ENCODE results near the gene PLCB3.

PLCB3 gene

GRCh38 chr11:64290352-64291261 is 39.3 kb downstream of the PLCB3 start:
- DNase-seq, result no peak

- DNase-seq, result no peak
Observed at GRCh38 chr11:64291262-64291751, 40.0 kb downstream of the PLCB3 start, which contains the start of gene KCNK4. Gene KCNK4 (plus strand): TSS chr11:64291302. CDS start chr11:64293019, 1,717 bp downstream.

GRCh38 chr11:64291752-64292459 is 40.6 kb downstream of the PLCB3 start:
- no peak for DNase-seq

GRCh38 chr11:64292460-64293254 is 41.3 kb downstream of the PLCB3 start:
- DNase-seq, result no peak

GRCh38 chr11:64294774-64295173 is 43.4 kb downstream of the PLCB3 start:
- no peak for DNase-seq

- no peak for DNase-seq
Observed at GRCh38 chr11:64295760-64296159, 44.4 kb downstream of the PLCB3 start.

- DNase-seq, result no peak
Observed at GRCh38 chr11:64296236-64296635, 44.9 kb downstream of the PLCB3 start.

GRCh38 chr11:64296830-64297698 is 45.7 kb downstream of the PLCB3 start:
- no peak for DNase-seq

GRCh38 chr11:64297699-64298358 is 46.5 kb downstream of the PLCB3 start:
- no peak for DNase-seq

GRCh38 chr11:64298966-64299846 is 47.9 kb downstream of the PLCB3 start:
- DNase-seq, result no peak

GRCh38 chr11:64299847-64300648 is 48.7 kb downstream of the PLCB3 start, which contains the start of gene CATSPERZ:
Gene CATSPERZ (plus strand): TSS chr11:64300358. CDS start chr11:64300411, 53 bp downstream.
- DNase-seq, result peak; percentile 54

- DNase-seq, result no peak
Observed at GRCh38 chr11:64303109-64304031, 52.0 kb downstream of the PLCB3 start.

GRCh38 chr11:64304032-64304315 is 52.6 kb downstream of the PLCB3 start:
- no peak for DNase-seq

- DNase-seq, result peak; percentile 99
Observed at GRCh38 chr11:64304316-64305072, 53.2 kb downstream of the PLCB3 start.

- peak; percentile 100 for DNase-seq
Observed at GRCh38 chr11:64305075-64305690, 53.9 kb downstream of the PLCB3 start, which contains the start of gene ESRRA. Gene ESRRA (plus strand): TSS chr11:64305524. CDS start chr11:64307180, 1,656 bp downstream.

GRCh38 chr11:64305691-64306562 is 54.6 kb downstream of the PLCB3 start:
- DNase-seq, result peak; percentile 81
